HG03457 (cell line): ENCODE results near the gene CREG2.
"Not testable (repeated sequence)": the region's sequence is repeated elsewhere in the genome, so short reads cannot be mapped to it uniquely, and the experiment has no call there.

Experiments used
- ATAC-seq: cut with Tn5 transposase; IDR thresholded peaks from one replicate; pipeline ENCODE4 v1.9.1; 2021; ENCODE audit warnings: moderate number of reproducible peaks; ENCODE audit not compliant: unreplicated experiment

CREG2 gene

GRCh38 chr2:101375653-101376052 is 11.7 kb downstream of the CREG2 start:
- ATAC-seq: no peak

GRCh38 chr2:101374821-101375561 is 12.3 kb downstream of the CREG2 start:
- no peak for ATAC-seq

- ATAC-seq: no peak
Observed at GRCh38 chr2:101372792-101373191, 14.5 kb downstream of the CREG2 start.

- ATAC-seq: no peak
Observed at GRCh38 chr2:101371636-101372035, 15.7 kb downstream of the CREG2 start.

- ATAC-seq: no peak
Observed at GRCh38 chr2:101369100-101369499, 18.2 kb downstream of the CREG2 start.

GRCh38 chr2:101368376-101368775 is 18.9 kb downstream of the CREG2 start:
- no peak for ATAC-seq

- no peak for ATAC-seq
Observed at GRCh38 chr2:101367508-101367907, 19.8 kb downstream of the CREG2 start.

- no peak for ATAC-seq
Observed at GRCh38 chr2:101364878-101365277, 22.4 kb downstream of the CREG2 start.

GRCh38 chr2:101362777-101363176 is 24.5 kb downstream of the CREG2 start:
- no peak for ATAC-seq

GRCh38 chr2:101362316-101362715 is 25.0 kb downstream of the CREG2 start:
- ATAC-seq: no peak

GRCh38 chr2:101361522-101361921 is 25.8 kb downstream of the CREG2 start:
- no peak for ATAC-seq

GRCh38 chr2:101361121-101361520 is 26.2 kb downstream of the CREG2 start:
- ATAC-seq: no peak

GRCh38 chr2:101360232-101360631 is 27.1 kb downstream of the CREG2 start:
- ATAC-seq: no peak

- no peak for ATAC-seq
Observed at GRCh38 chr2:101359410-101359954, 27.8 kb downstream of the CREG2 start.

- no peak for ATAC-seq
Observed at GRCh38 chr2:101357376-101357775, 29.9 kb downstream of the CREG2 start.

GRCh38 chr2:101356521-101356920 is 30.8 kb downstream of the CREG2 start:
- no peak for ATAC-seq

- ATAC-seq: no peak
Observed at GRCh38 chr2:101356055-101356454, 31.2 kb downstream of the CREG2 start.

GRCh38 chr2:101355401-101356054 is 31.8 kb downstream of the CREG2 start:
- no peak for ATAC-seq

- ATAC-seq: no peak
Observed at GRCh38 chr2:101354420-101355311, 32.6 kb downstream of the CREG2 start.

GRCh38 chr2:101352631-101353030 is 34.7 kb downstream of the CREG2 start:
- not testable (repeated sequence) for ATAC-seq

GRCh38 chr2:101351207-101351606 is 36.1 kb downstream of the CREG2 start:
- ATAC-seq: no peak
